Vagina (tissue), 2 donors: Measurements from ENCODE around the gene VPS4B.

Experiments used
- POLR2A ChIP-seq, 2 donors: fragments of 450-650 bp; IDR thresholded peaks; one replicate each; pipeline ENCODE4 v1.6.1; 2017; ENCODE audit warnings: antibody characterized with exemption in 2 of 2, mild to moderate bottlenecking in 2 of 2, moderate library complexity in 2 of 2
- TF ChIP-seq, protein P1 (sequence below), 3 experiments: fragments of 450-650 bp in 2 of 3; fragments of 200-600 bp in 1 of 3; sonication (generic) in 1 of 3; IDR thresholded peaks; one replicate each; pipeline ENCODE4 v1.5.1; 2017 to 2019; ENCODE audit warnings: antibody characterized with exemption in 3 of 3, mild to moderate bottlenecking in 2 of 3, moderate library complexity in 2 of 3

DNA sequence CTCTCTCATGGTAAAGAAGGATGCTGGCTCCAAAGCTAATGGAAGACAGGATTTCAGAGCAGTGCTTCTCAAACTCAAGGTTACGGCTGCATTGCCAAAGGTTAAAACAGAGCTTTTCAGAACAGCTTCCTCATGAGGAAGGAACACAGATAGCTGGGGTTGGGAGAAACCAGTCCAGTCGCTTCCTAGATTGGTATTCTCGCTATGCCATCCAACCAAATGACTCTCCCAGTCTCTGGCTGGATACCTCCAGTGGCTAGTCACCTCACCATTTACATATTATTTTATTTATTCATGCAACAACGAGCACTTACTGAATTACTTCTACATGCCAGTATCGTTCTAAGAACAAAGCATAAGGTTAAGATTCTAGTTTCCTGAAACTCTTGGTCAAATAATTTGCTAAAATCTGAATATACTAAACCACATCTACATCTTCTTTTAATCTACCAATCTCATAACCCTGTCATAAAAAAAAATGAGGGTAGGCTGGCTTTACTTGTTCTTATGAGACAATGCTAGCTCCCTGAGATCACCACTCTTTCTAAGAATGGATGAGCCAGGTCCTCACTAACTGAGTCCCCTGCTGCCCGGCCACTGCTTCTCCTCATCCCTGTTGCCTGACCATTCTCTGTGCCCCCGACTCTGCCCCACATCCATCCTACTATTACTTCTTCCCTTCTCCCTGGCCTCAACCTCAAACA is 75.6 kb downstream of the VPS4B start:
- TF ChIP-seq POLR2A (IDR thresholded peaks at IDR 0.05) = no peak
- TF ChIP-seq, protein P1, sequence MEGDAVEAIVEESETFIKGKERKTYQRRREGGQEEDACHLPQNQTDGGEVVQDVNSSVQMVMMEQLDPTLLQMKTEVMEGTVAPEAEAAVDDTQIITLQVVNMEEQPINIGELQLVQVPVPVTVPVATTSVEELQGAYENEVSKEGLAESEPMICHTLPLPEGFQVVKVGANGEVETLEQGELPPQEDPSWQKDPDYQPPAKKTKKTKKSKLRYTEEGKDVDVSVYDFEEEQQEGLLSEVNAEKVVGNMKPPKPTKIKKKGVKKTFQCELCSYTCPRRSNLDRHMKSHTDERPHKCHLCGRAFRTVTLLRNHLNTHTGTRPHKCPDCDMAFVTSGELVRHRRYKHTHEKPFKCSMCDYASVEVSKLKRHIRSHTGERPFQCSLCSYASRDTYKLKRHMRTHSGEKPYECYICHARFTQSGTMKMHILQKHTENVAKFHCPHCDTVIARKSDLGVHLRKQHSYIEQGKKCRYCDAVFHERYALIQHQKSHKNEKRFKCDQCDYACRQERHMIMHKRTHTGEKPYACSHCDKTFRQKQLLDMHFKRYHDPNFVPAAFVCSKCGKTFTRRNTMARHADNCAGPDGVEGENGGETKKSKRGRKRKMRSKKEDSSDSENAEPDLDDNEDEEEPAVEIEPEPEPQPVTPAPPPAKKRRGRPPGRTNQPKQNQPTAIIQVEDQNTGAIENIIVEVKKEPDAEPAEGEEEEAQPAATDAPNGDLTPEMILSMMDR (IDR thresholded peaks at IDR 0.05) = no peak
